Adrenal gland (tissue), 12 donors: ENCODE data around the gene KCNMB2. TPM values are rescaled to one million over a fixed set of nuclear protein-coding genes. Genes with fewer than 3 reads are reported as not detected.

Experiments used
- DNase-seq, 7 donors: peaks; one replicate each; pipeline ENCODE4 v3.0.0-alpha.2; 2019 to 2020
- H3K27ac ChIP-seq, 5 donors: fragments of 200-600 bp; sonication (generic) in 4 of 5; 1 replicate in 3 of 5; 2 replicates in 2 of 5; pipeline versions ENCODE4 v1.5.1 to v1.8.0; 2016 to 2020; ENCODE audit warnings: mild to moderate bottlenecking in 1 of 5
- H3K27me3 ChIP-seq: fragments of 200-600 bp; 2 replicates; pipeline ENCODE4 v1.8.0; 2021
- H3K36me3 ChIP-seq, 2 donors: fragments of 200-600 bp; replicated peaks in 1 of 2; 1 replicate in 1 of 2; 2 replicates in 1 of 2; pipeline versions ENCODE4 v1.5.1 to v1.8.0; 2018 to 2022
- H3K4me1 ChIP-seq, 2 donors: fragments of 200-600 bp; replicated peaks in 1 of 2; 1 replicate in 1 of 2; 2 replicates in 1 of 2; pipeline versions ENCODE4 v1.5.1 to v1.8.0; 2018 to 2021
- H3K4me3 ChIP-seq, 4 donors: fragments of 200-600 bp; sonication (generic) in 3 of 4; one replicate each; pipeline ENCODE4 v1.5.1; 2016 to 2018
- H3K9me3 ChIP-seq, 3 donors: fragments of 200-600 bp; sonication (generic) in 1 of 3; replicated peaks in 1 of 3; 1 replicate in 2 of 3; 2 replicates in 1 of 3; pipeline versions ENCODE4 v1.5.1 to v1.8.0; 2016 to 2021
- CTCF ChIP-seq, 6 experiments: fragments of 450-650 bp in 4 of 6; fragments of 200-600 bp in 2 of 6; sonication (generic) in 1 of 6; IDR thresholded peaks; 1 replicate in 5 of 6; 2 replicates in 1 of 6; pipeline versions ENCODE4 v1.5.1 to v1.8.0; 2016 to 2021; ENCODE audit warnings: antibody characterized with exemption in 6 of 6, mild to moderate bottlenecking in 2 of 6, moderate library complexity in 1 of 6
- POLR2A ChIP-seq, 2 donors: fragments of 450-650 bp; IDR thresholded peaks; one replicate each; pipeline ENCODE4 v1.6.1; 2017; ENCODE audit warnings: antibody characterized with exemption in 2 of 2, mild to moderate bottlenecking in 2 of 2, moderate library complexity in 1 of 2
- WGBS, 4 donors: extraction: QIAGEN DNeasy Blood & Tissue Kit in 2 of 4; methylation state at CpG; one replicate each; pipeline versions ENCODE4 v1.1.5 to v1.1.7; 2013 to 2017; 5-methylcytosine and 5-hydroxymethylcytosine counted together
- intact Hi-C, 2 donors: fragments of 100-400 bp; cut with DNase I; formaldehyde crosslinking; loops; one replicate each; pipeline versions ENCODE4 v1.14.1 to v1.15.0; 2022 to 2023
- polyA plus RNA-seq, 3 donors: library from polyadenylated mRNA; stranded (reverse); fragments of 200-250 nt in 2 of 3; fragments of 350-450 nt in 1 of 3; fragmentation: Illumina TruSeq in 1 of 3; extraction: RNeasy Lipid Tissue Mini Kit (QIAGEN cat#74804) in 1 of 3; gene quantifications; one replicate each; pipeline ENCODE4 v1.2.3, GENCODE V29; 2013 to 2014
- total RNA-seq, 9 donors: library from RNA; depleted of rRNA in 4 of 9; stranded (reverse); fragments of >200 nt in 4 of 9; fragments of 120-200 nt in 1 of 9; fragmentation: NEBNext Ultra II Directional in 1 of 9; extraction: Animal tissue kit (Norgen Biotek cat#: 25700) in 1 of 9; gene quantifications; one replicate each; pipeline versions ENCODE4 v1.1.0 to v1.2.4, GENCODE V29; 2013 to 2023
- donor health status: healthy with polysubstance abuse.
- donor health status: Bipolar disorder and iron deficiency.
- donor health status: DM: yes; HTN: yes; CAD: no.
- donor health status: DM: no; HTN: no; CAD: no.
- donor health status: DM: no; HTN: no; CAD: no.
- donor health status: DM: yes; HTN: yes; CAD: no.

KCNMB2 gene
- total and polyA plus RNA-seq, 12 donors = 0.58 to 8.6 (median 2.9) TPM; not detected in 3

- Histone ChIP-seq H3K36me3 (no peaks in the 10 kb centered on the region), H3K9me3 (no peaks in the 10 kb centered on the region), H3K27me3 (no peaks in the 10 kb centered on the region), H3K4me1 (no peaks in the 10 kb centered on the region), H3K27ac (no peak overlapping the region), H3K4me3 (no peak overlapping the region)
- 78 to 92% (median 85%) methylated on average over 1 of the region's 1 CpG for WGBS, 4 donors
- no peak for DNase-seq
- intact Hi-C loops = no loop called here
- TF ChIP-seq CTCF (IDR thresholded peaks at IDR 0.05) (no peak), POLR2A (IDR thresholded peaks at IDR 0.05) (no peak)
Observed at GRCh38 chr3:178631950-178632349, 95.7 kb downstream of the KCNMB2 start.

GRCh38 chr3:178634975-178635374 lies 98.7 kb downstream of the KCNMB2 start:
- TF ChIP-seq CTCF (IDR thresholded peaks at IDR 0.05) = no peak
- no peak for TF ChIP-seq POLR2A (IDR thresholded peaks at IDR 0.05)

GRCh38 chr3:178637802-178638201 lies 101.6 kb downstream of the KCNMB2 start:
- no peak overlapping the region for H3K27ac ChIP-seq
- no peaks in the 10 kb centered on the region for H3K4me1 ChIP-seq
- no peaks in the 10 kb centered on the region for H3K27me3 ChIP-seq
- H3K4me3 ChIP-seq = no peak overlapping the region
- TF ChIP-seq POLR2A (IDR thresholded peaks at IDR 0.05) = no peak
- TF ChIP-seq CTCF (IDR thresholded peaks at IDR 0.05) = no peak
- no peak for DNase-seq
- intact Hi-C loops = no loop called here
- WGBS, 4 donors = 70 to 86% (median 82%) methylated on average over 3 of the region's 3 CpGs
- no peaks in the 10 kb centered on the region for H3K36me3 ChIP-seq
- no peaks in the 10 kb centered on the region for H3K9me3 ChIP-seq

More at GRCh38 chr3:178634975-178635374, 98.7 kb downstream of the KCNMB2 start:
- 0 to 63% (median 21%) methylated on average over 1 of the region's 1 CpG for WGBS, 4 donors
- Histone ChIP-seq H3K9me3 (no peaks in the 10 kb centered on the region), H3K36me3 (no peaks in the 10 kb centered on the region), H3K27me3 (no peaks in the 10 kb centered on the region), H3K27ac (no peak overlapping the region), H3K4me3 (no peak overlapping the region), H3K4me1 (no peaks in the 10 kb centered on the region)
- intact Hi-C loops = no loop called here
- no peak for DNase-seq

- TF ChIP-seq CTCF (IDR thresholded peaks at IDR 0.05) (no peak), POLR2A (IDR thresholded peaks at IDR 0.05) (no peak)
- no peak for DNase-seq
- Histone ChIP-seq H3K36me3 (no peaks in the 10 kb centered on the region), H3K4me1 (no peaks in the 10 kb centered on the region), H3K4me3 (no peak overlapping the region), H3K27me3 (no peaks in the 10 kb centered on the region), H3K27ac (no peak overlapping the region), H3K9me3 (no peaks in the 10 kb centered on the region)
- intact Hi-C loops = no loop called here
- 75 to 80% (median 78%) methylated on average over 3 of the region's 3 CpGs for WGBS, 4 donors
Observed at GRCh38 chr3:178645503-178645902, 109.3 kb downstream of the KCNMB2 start.
